T-cell (primary cell): Measurements from ENCODE around the gene MYMK. TPM values are rescaled to one million over a fixed set of nuclear protein-coding genes. Genes with fewer than 3 reads are reported as not detected.

Source experiments
- ATAC-seq, 4 experiments: fragments of 200-7000 bp in 3 of 4; fragments of 150-1000 bp in 1 of 4; cut with Tn5 transposase; replicated peaks in 1 of 4; 1 replicate in 3 of 4; 2 replicates in 1 of 4; pipeline ENCODE4 v1.10.0; 2021; ENCODE audit warnings: moderate library complexity in 3 of 4, mild to moderate bottlenecking in 2 of 4, moderate number of reproducible peaks in 1 of 4
- CTCF ChIA-PET, 2 donors: fragments of 300-600 bp; sonication (Branson Sonifier 250); formaldehyde crosslinking; loops; one replicate each; lab custom pipeline; 2022; ENCODE audit warnings: antibody characterized with exemption in 2 of 2; lab: Charles Lee
- POLR2A ChIA-PET, 2 donors: fragments of 300-600 bp; sonication (Branson Sonifier 250); formaldehyde crosslinking; loops; one replicate each; lab custom pipeline; 2022; ENCODE audit warnings: antibody characterized with exemption in 2 of 2; lab: Charles Lee
- DNase-seq, 35 experiments: peaks; one replicate each; pipeline versions ENCODE4 v3.0.0 to v3.0.0-alpha.2; 2013 to 2023
- H3K27ac ChIP-seq: one replicate; pipeline ENCODE4 v1.5.1; 2013; ENCODE audit warnings: low read length
- H3K27me3 ChIP-seq, 2 experiments: replicated peaks in 1 of 2; 1 replicate in 1 of 2; 2 replicates in 1 of 2; pipeline versions ENCODE4 v1.6.1 to v1.7.0; 2013; ENCODE audit warnings: low read length in 1 of 2, mixed read lengths in 1 of 2; ENCODE audit not compliant: control insufficient read depth in 2 of 2, insufficient read depth in 2 of 2; ENCODE audit errors: extremely low read depth in 1 of 2
- H3K36me3 ChIP-seq, 2 donors: 1 replicate in 1 of 2; 2 replicates in 1 of 2; pipeline versions ENCODE4 v1.6.1 to v1.7.0; 2013; ENCODE audit warnings: low read length in 1 of 2; ENCODE audit not compliant: control insufficient read depth in 2 of 2, insufficient read depth in 1 of 2; ENCODE audit errors: extremely low read depth in 1 of 2
- H3K4me1 ChIP-seq, 2 experiments: 1 replicate in 1 of 2; 2 replicates in 1 of 2; pipeline versions ENCODE4 v1.6.1 to v1.7.0; 2013; ENCODE audit warnings: low read length in 2 of 2, mixed read lengths in 1 of 2; ENCODE audit not compliant: insufficient read depth in 2 of 2, control insufficient read depth in 1 of 2; ENCODE audit errors: extremely low read depth in 1 of 2
- H3K4me3 ChIP-seq, 2 donors: 1 replicate in 1 of 2; 2 replicates in 1 of 2; pipeline versions ENCODE4 v1.5.1 to v1.7.0; 2013; ENCODE audit warnings: mild to moderate bottlenecking in 2 of 2, low read length in 1 of 2, moderate library complexity in 1 of 2; ENCODE audit not compliant: control insufficient read depth in 1 of 2; ENCODE audit errors: extremely low read depth in 1 of 2
- H3K9me3 ChIP-seq: 2 replicates; pipeline ENCODE4 v1.7.0; 2013
- H3K27ac Mint-ChIP-seq, 2 donors: one replicate each; pipeline ENCODE4 v1.8.0; 2020 to 2021; ENCODE audit warnings: mild to moderate bottlenecking in 2 of 2, mixed read lengths in 2 of 2
- H3K27me3 Mint-ChIP-seq, 2 donors: one replicate each; pipeline ENCODE4 v1.8.0; 2021 to 2022; ENCODE audit warnings: mixed read lengths in 2 of 2
- H3K36me3 Mint-ChIP-seq: one replicate; pipeline ENCODE4 v1.8.0; 2021; ENCODE audit warnings: mixed read lengths
- H3K4me1 Mint-ChIP-seq, 3 donors: one replicate each; pipeline ENCODE4 v1.8.0; 2020 to 2022; ENCODE audit warnings: mixed read lengths in 3 of 3, mild to moderate bottlenecking in 1 of 3
- H3K4me3 Mint-ChIP-seq, 3 donors: one replicate each; pipeline ENCODE4 v1.8.0; 2020 to 2022; ENCODE audit warnings: mild to moderate bottlenecking in 3 of 3, mixed read lengths in 3 of 3, moderate library complexity in 3 of 3
- H3K9me3 Mint-ChIP-seq, 3 donors: one replicate each; pipeline ENCODE4 v1.8.0; 2020 to 2022; ENCODE audit warnings: mixed read lengths in 3 of 3
- WGBS: methylation state at CpG from one replicate; pipeline ENCODE4 v1.1.5; 2013; ENCODE audit warnings: missing lambda C conversion rate; ENCODE audit not compliant: insufficient coverage; 5-methylcytosine and 5-hydroxymethylcytosine counted together
- total RNA-seq, 35 experiments: library from RNA in 6 of 35; stranded (reverse) in 6 of 35; fragments of 120-200 nt in 1 of 35; gene quantifications; one replicate each; pipeline versions ENCODE4 v1.2.1 to v1.2.4 and lab custom pipeline; 2013 to 2026

MYMK gene
- total RNA-seq, 5 donors from 2014 or later (not counting 1 experiment from before 2014, with no cell fraction given): not detected

DNA sequence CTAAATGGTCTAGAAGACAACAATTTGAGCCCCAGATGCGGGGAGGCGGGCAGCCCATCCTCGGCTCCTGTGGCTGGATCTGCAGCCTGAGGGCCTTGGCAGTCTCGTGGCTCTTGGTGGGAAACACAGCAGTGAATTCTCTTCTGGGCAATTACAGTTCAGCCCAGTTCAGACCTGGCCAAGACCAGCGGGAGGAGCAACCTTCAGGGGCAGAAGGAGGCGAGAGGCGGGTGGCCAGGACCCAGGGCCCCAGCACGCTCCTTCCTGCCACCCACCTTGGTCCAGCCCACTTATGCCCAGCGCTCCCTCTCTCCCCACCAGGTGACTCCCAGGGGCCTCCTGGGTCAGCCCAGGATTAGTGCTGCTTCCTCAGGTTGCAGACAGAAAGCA, 7.8 kb downstream of the MYMK start:
- Histone ChIP-seq H3K27ac (no peak overlapping the region), H3K9me3 (no peaks in the 10 kb centered on the region), H3K4me1 (peaks cover 0 to 1% of the 10 kb centered on the region in 2 experiments), H3K36me3 (no peaks in the 10 kb centered on the region), H3K27me3 (peaks cover 0 to 44% of the 10 kb centered on the region in 2 experiments), H3K4me3 (no peak overlapping the region)
- CTCF ChIA-PET: no interaction called here
- Mint-ChIP-seq H3K36me3 (no peaks in the 10 kb centered on the region), H3K4me3 (no peak overlapping the region), H3K27me3 (peaks cover 0 to 4% of the 10 kb centered on the region in 2 donors), H3K9me3 (no peaks in the 10 kb centered on the region), H3K4me1 (no peaks in the 10 kb centered on the region), H3K27ac (no peak overlapping the region)
- ATAC-seq: no peak
- POLR2A ChIA-PET: no interaction called here
- DNase-seq: no peak
- 87% methylated on average over 6 of the region's 9 CpGs for WGBS

GRCh38 chr9:133516256-133516960, 8.4 kb downstream of the MYMK start:
- Histone ChIP-seq H3K36me3 (no peaks in the 10 kb centered on the region), H3K27me3 (peaks cover 0 to 40% of the 10 kb centered on the region in 2 experiments), H3K9me3 (no peaks in the 10 kb centered on the region), H3K4me1 (no peaks in the 10 kb centered on the region), H3K4me3 (no peak overlapping the region), H3K27ac (no peak overlapping the region)
- 71% methylated on average over 11 of the region's 11 CpGs for WGBS
- no peaks in the 10 kb centered on the region for H3K36me3 Mint-ChIP-seq
- H3K4me1 Mint-ChIP-seq: no peaks in the 10 kb centered on the region
- ATAC-seq (no peak), DNase-seq (no peak)
- H3K27ac Mint-ChIP-seq: no peak overlapping the region
- CTCF ChIA-PET: no interaction called here
- H3K27me3 Mint-ChIP-seq: peaks cover 0 to 4% of the 10 kb centered on the region in 2 donors
- POLR2A ChIA-PET: no interaction called here
- H3K9me3 Mint-ChIP-seq: no peaks in the 10 kb centered on the region
- no peak overlapping the region for H3K4me3 Mint-ChIP-seq

GRCh38 chr9:133515615-133516255, 9.0 kb downstream of the MYMK start:
- Mint-ChIP-seq H3K36me3 (no peaks in the 10 kb centered on the region), H3K4me3 (no peak overlapping the region), H3K4me1 (peaks cover 0 to under 1% (median under 1%) of the 10 kb centered on the region in 3 donors), H3K27ac (no peak overlapping the region), H3K27me3 (peaks cover 0 to 4% of the 10 kb centered on the region in 2 donors), H3K9me3 (no peaks in the 10 kb centered on the region)
- POLR2A ChIA-PET: no interaction called here
- H3K4me3 ChIP-seq: no peak overlapping the region
- H3K36me3 ChIP-seq: no peaks in the 10 kb centered on the region
- 86% methylated on average over 15 of the region's 17 CpGs for WGBS
- ATAC-seq (no peak), DNase-seq (no peak)
- H3K27me3 ChIP-seq: peaks cover 0 to 40% of the 10 kb centered on the region in 2 experiments
- no peak overlapping the region for H3K27ac ChIP-seq
- CTCF ChIA-PET: no interaction called here
- H3K4me1 ChIP-seq: no peaks in the 10 kb centered on the region
- no peaks in the 10 kb centered on the region for H3K9me3 ChIP-seq

GRCh38 chr9:133515240-133515610, 9.5 kb downstream of the MYMK start:
- Mint-ChIP-seq H3K27me3 (peaks cover 0 to 4% of the 10 kb centered on the region in 2 donors), H3K27ac (no peak overlapping the region), H3K4me3 (no peak overlapping the region), H3K9me3 (no peaks in the 10 kb centered on the region), H3K36me3 (no peaks in the 10 kb centered on the region), H3K4me1 (peaks cover under 1 to 6% (median 2%) of the 10 kb centered on the region in 3 donors)
- WGBS: 86% methylated on average over 10 of the region's 10 CpGs
- DNase-seq (no peak), ATAC-seq (no peak)
- CTCF ChIA-PET: no interaction called here
- Histone ChIP-seq H3K27ac (no peak overlapping the region), H3K27me3 (peaks cover 0 to 40% of the 10 kb centered on the region in 2 experiments), H3K4me1 (no peaks in the 10 kb centered on the region), H3K36me3 (no peaks in the 10 kb centered on the region), H3K4me3 (no peak overlapping the region), H3K9me3 (no peaks in the 10 kb centered on the region)
- POLR2A ChIA-PET: no interaction called here

GRCh38 chr9:133514460-133515239, 10.1 kb downstream of the MYMK start:
- ChIA-PET CTCF (no interaction called here), POLR2A (no interaction called here)
- peaks cover 4 to 11% (median 6%) of the 10 kb centered on the region in 3 donors for H3K4me1 Mint-ChIP-seq
- H3K4me3 Mint-ChIP-seq: no peak overlapping the region
- H3K27me3 Mint-ChIP-seq: peaks cover 0 to 4% of the 10 kb centered on the region in 2 donors
- WGBS: 76% methylated on average over 10 of the region's 14 CpGs
- ATAC-seq (no peak), DNase-seq (no peak)
- no peak overlapping the region for H3K27ac Mint-ChIP-seq
- no peaks in the 10 kb centered on the region for H3K9me3 Mint-ChIP-seq
- H3K9me3 ChIP-seq: no peaks in the 10 kb centered on the region
- H3K27ac ChIP-seq: no peak overlapping the region
- no peak overlapping the region for H3K4me3 ChIP-seq
- H3K36me3 Mint-ChIP-seq: no peaks in the 10 kb centered on the region
- peaks cover under 1 to 5% of the 10 kb centered on the region in 2 experiments for H3K4me1 ChIP-seq
- no peaks in the 10 kb centered on the region for H3K36me3 ChIP-seq
- H3K27me3 ChIP-seq: peaks cover 0 to 36% of the 10 kb centered on the region in 2 experiments

DNA sequence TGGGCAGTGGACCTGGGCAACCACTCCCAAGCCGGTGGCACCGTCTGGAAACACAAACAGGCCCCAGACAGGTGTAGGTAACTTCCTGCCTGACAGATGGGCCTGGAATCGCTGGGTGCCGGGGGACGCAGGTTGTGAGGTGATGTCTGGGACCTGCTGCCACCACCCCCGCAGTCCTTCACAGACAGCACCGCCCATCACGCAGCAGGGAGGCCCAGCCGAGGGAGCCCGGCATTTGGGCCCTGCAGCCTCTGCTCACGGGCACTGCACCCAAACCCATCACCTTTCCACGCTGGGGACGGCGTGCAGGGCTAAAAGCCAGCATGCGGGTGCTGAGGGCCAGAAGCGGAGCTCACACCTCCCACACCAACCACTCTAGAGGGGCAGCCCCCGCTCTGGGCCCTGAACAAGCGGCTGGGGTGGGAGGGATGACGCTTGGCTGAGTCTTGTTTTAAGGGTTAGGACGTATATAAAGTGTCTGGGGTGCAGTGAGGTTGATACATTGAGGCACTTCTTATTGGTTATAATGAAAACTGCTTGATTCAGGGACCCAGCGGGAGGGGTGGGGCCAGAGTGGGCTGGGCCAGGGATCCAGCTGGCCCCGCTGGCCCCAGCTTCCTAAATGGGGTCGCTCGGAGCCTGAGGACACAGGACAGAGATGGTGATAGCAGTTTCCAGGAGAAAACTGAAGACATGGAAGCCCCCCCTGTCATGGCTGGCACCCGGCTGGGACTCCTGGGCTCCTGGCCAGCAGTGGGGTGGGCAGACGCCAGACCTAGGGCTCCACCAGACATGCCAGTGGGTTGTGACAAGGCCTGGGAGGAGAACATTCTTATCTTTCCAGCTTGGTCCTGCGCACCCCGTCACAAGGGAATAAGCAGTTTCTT, 11.3 kb downstream of the MYMK start:
- no peak for DNase-seq
- Histone ChIP-seq H3K4me3 (no peak overlapping the region), H3K27me3 (peaks cover 0 to 30% of the 10 kb centered on the region in 2 experiments), H3K27ac (no peak overlapping the region), H3K4me1 (peaks cover 6 to 17% of the 10 kb centered on the region in 2 experiments), H3K36me3 (no peaks in the 10 kb centered on the region), H3K9me3 (no peaks in the 10 kb centered on the region)
- 77% methylated on average over 16 of the region's 28 CpGs for WGBS
- CTCF ChIA-PET: no interaction called here
- H3K27me3 Mint-ChIP-seq: peaks cover 0 to 4% of the 10 kb centered on the region in 2 donors
- no peak for ATAC-seq
- peaks cover 14 to 22% (median 16%) of the 10 kb centered on the region in 3 donors for H3K4me1 Mint-ChIP-seq
- no peaks in the 10 kb centered on the region for H3K36me3 Mint-ChIP-seq
- no peaks in the 10 kb centered on the region for H3K9me3 Mint-ChIP-seq
- H3K4me3 Mint-ChIP-seq: no peak overlapping the region
- POLR2A ChIA-PET: no interaction called here
- H3K27ac Mint-ChIP-seq: no peak overlapping the region
